Adipose tissue (tissue), 3 donors: ENCODE measurements around the gene DYNLRB2. TPM values are rescaled to one million over a fixed set of nuclear protein-coding genes. Genes with fewer than 3 reads are reported as not detected.

ENCODE experiments used
- H3K27ac ChIP-seq: one replicate; pipeline ENCODE4 v1.5.1; 2013; ENCODE audit warnings: low read depth, low read length
- WGBS, 3 donors: extraction: QIAGEN DNeasy Blood & Tissue Kit; methylation state at CpG; one replicate each; pipeline ENCODE4 v1.1.7; 2013; 5-methylcytosine and 5-hydroxymethylcytosine counted together
- polyA plus RNA-seq, 3 donors: library from polyadenylated mRNA; stranded (reverse); fragments of 200-250 nt; gene quantifications; one replicate each; pipeline ENCODE4 v1.2.3, GENCODE V29; 2013
- donor health status: healthy with polysubstance abuse.
- donor health status: Bipolar disorder and iron deficiency.
- donor health status: healthy.

DYNLRB2 gene
- polyA plus RNA-seq, 3 donors = 0.31 to 1.4 TPM; not detected in 1

DNA sequence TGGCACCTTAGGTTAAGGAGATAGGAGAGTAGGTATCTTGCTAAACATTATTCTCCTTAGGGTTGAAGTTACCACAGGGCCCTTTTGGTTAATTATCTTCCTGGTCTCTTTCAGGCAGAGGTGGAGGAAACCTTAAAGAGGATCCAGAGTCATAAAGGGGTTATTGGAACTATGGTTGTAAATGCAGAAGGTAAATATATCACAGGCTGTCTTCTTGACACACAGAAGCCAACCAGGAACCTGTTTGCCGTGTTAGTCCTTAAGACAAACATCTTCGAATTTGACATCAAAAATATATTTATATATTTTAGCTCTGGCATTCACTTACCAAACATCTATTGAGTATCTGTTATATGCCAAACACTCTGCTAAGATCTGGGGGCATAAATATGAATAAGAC, 2.4 kb downstream of the DYNLRB2 start:
- no peak overlapping the region for H3K27ac ChIP-seq
- WGBS, 3 donors = 69 to 81% (median 70%) methylated on average over 2 of the region's 2 CpGs

DNA sequence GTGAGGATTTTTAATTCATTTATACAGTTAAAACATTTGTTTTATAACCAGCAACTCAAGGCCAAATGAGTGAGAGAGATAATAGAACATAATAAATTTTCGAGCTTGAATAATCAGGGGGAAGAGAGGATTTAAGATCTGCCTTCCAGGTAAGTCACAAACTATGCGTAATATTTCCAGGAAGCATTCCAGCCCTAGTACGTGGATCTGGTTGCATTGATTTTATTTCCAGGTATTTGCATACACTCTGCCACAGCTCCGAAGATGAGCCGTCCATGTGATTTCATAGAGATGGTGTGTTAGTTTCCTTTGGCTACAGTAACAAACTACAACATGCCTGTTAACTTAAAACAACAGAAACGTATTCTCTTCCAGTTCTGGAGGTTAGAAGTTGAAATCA, 3.5 kb downstream of the DYNLRB2 start:
- WGBS, 3 donors = 68 to 86% (median 80%) methylated on average over 6 of the region's 6 CpGs
- H3K27ac ChIP-seq = no peak overlapping the region

DNA sequence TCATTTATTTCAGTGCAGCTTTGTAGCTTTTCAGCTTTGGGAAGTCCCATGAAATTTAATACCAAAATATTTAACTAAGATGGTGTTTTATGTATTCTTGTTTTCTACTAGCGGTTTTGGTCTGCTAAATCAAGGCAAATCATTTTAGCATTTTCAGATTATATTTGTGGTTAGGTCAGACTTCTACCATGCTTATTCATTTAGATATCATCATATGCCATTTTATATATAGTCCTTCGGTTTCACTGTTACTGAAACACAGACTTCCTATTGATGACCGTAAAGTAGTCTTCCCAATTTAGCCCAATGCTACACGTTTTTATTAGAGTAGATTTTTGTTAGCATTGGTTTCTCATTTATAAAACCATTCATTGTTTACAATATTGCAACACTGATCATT, 5.5 kb downstream of the DYNLRB2 start:
- H3K27ac ChIP-seq = no peak overlapping the region
- WGBS, 3 donors = 75 to 81% (median 78%) methylated on average over 4 of the region's 4 CpGs

DNA sequence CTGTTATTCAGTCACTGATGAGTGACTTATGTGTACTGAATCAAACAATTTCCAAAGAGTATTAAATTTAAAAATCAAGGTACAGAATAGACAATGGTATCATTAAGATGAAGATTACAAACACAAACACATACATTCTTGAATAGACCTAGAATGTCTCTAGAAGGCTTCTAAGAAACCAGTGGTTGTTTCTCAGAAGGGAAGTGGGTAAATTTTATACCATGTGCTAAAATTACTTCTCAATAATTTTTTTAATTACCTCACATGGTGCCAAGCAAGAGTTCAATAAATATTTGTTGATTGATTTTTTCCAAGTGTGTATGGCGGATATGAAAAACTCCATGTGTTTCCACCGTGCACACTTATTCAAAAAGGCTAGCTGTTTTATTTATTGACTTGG, 6.4 kb downstream of the DYNLRB2 start:
- WGBS, 3 donors = 56 to 96% (median 92%) methylated on average over 2 of the region's 2 CpGs
- H3K27ac ChIP-seq = no peak overlapping the region

DNA sequence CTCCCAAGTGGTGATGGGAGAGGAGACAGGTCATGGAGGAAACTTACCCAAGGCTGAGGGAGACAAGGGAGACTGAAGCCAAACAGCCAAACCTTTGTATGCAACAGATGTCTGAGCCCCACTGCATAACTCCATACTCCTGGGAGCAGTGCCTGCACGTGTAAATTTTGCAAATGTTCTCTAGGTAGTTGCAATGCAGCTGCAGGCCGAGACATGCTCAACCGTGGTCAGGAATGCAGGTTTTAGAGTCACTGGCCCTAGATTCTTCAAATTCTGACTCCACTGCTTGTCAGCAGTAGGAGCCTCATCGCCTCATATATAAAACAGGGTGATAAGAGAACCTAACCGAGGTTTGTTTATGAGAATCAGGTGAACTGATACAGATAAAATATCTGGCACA, 11.5 kb downstream of the DYNLRB2 start:
- 48 to 63% (median 63%) methylated on average over 5 of the region's 5 CpGs for WGBS, 3 donors
- no peak overlapping the region for H3K27ac ChIP-seq

DNA sequence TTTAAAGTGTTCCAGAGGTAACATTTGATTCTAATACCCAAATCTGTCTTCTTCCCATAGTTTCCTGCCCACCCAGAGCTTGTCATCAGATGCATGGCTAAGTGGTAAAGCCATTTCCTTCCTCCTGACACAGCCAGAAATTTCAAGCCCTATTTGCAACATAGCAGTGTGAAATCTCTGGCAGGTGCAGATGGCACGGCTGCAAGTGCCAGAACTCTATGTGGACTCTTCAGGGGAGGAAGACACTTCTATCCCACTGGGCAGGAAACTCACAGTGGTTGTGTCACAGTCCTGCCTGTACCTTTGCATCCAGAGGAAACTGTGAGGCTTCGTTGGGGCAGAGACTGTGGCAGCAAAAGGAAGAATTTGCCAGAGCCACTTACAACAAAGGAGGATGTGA, 13.2 kb downstream of the DYNLRB2 start:
- H3K27ac ChIP-seq = no peak overlapping the region
- 6 to 21% (median 17%) methylated on average over 2 of the region's 2 CpGs for WGBS, 3 donors

DNA sequence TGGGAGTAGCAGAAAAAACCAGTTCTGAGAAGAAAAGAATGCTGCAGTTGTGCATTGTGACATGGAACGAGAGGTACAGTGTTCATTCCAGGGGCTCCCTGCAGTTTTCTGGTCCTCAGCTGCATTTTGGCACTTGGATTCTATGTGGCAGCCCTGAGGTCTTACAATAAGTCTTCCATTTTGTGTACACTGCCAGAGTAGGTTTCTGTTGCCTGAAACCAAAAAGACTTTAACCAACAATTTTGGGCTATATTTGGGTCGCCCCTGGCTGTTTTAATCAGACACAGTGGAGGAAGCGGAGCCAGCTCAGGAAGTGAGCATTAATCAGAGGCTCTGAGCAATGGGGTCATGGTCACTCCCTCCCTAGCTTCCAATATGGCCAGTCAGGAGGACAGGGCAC, 15.7 kb downstream of the DYNLRB2 start:
- WGBS, 3 donors = 57 to 70% (median 66%) methylated on average over 3 of the region's 3 CpGs
- no peak overlapping the region for H3K27ac ChIP-seq

DNA sequence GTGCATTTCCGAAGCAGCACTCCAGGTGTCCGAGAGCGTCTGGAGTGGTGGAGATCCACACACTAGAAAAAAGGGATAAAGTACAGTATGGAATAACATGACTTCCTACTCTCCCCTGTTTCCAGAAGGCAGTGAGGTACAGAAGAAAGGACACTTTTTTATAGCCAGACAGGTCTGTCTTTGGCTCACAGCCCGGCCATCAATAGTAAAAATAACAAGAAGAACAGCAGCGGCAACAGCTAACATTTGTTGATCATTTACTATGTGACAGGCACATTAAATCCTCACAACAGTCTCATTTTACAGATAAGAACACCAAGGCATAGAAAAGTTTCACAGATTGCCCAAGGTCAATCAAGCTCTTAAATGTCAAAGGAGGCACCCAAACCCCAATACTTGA, 16.2 kb downstream of the DYNLRB2 start:
- no peak overlapping the region for H3K27ac ChIP-seq
- WGBS, 3 donors = 64 to 89% (median 86%) methylated on average over 5 of the region's 5 CpGs

DNA sequence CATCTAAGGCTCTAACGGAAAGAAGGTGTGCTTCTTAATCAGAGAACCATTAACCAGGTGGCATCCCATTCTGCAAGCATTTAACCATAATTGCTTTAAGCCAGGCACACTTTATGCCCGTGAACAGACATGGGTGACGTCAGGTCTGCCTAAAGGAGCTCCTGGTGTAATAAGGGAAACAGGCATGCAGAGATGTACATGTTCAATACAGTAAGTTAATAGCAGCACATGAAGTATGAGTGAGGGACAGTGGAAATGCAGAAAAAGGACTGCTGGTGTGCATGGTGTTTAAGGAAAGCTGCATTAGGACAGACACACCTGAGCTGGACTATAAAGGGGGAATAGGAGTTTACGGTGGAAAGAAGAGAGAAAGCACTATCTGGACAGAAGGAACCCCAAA, 18.6 kb downstream of the DYNLRB2 start:
- H3K27ac ChIP-seq = no peak overlapping the region
- whole genome bisulfite sequencing, 3 donors = 65 to 79% (median 66%) methylated on average over 4 of the region's 4 CpGs

DNA sequence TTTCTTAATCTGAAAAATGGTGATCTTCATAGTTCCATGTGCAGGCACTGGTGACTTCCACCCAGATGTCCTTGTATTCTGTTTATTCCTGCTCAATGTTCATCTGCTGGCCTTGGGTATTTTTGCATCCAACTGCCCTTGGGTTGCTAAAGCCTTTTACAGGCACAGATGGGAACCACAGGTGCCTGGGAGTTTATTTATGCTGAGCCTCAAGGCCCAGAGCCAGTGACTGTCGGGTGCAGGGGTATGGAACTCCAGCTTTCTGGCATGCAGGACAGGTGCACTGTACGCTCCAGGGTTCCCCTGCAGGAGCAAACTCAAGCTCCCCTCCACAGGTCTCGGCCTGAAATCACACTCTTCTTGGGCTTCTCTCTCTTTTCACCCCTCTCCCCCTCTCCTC, 22.3 kb downstream of the DYNLRB2 start:
- WGBS, 3 donors = 84 to 93% (median 90%) methylated on average over 3 of the region's 3 CpGs
- no peak overlapping the region for H3K27ac ChIP-seq

DNA sequence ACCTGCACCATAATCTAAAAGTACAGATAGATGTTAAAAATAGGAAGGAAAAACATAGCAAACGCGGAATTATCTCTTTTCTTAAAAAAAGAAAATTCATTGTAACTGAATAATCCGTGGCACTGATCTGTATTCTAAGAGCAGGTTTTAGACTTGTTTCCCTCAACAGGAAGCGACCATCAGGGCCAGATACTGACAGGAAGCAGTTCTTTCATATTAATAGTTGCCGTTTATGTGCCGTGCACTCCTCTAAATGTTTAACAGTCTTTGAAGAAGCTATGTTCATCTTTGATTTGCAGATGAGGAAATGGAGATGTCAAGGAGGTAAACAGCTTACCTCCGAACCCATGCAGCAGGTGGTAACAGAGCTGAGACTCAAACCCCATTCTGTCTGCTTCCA, 23.6 kb downstream of the DYNLRB2 start:
- H3K27ac ChIP-seq = no peak overlapping the region
- WGBS, 3 donors = 29 to 62% (median 40%) methylated on average over 7 of the region's 7 CpGs

DNA sequence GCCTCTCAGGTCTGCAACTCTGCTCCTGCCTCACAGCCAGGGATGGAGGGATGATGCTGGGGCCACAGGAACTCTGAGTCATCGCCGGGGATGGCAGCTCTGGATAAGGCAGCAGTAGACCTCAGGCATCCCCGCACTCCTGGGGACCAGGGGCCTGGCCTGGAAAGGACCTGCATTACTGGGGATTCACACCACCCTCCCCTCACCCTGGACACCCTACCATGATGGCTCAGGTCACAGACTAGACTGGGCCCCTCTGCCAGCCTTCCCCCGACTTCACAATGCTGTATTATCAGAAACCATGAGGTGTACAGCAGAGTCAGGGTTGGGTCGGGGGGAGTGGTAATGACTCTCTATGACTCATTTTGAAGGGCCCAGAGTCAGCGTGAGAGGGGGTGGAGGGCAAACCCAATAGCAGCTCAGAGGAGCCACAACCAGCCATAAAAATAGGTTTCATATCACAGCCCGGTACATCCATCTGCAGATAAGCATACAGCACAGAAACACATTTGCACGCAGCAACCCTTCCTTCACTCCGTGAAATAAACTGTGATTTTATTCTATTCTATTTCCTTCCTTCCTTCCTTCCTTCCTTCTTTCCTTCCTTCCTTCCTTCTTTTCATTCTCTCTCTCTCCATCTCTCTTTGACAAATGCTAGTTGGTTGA, 28.8 kb downstream of the DYNLRB2 start:
- no peak overlapping the region for H3K27ac ChIP-seq
- 64 to 75% (median 64%) methylated on average over 9 of the region's 9 CpGs for WGBS, 3 donors

DNA sequence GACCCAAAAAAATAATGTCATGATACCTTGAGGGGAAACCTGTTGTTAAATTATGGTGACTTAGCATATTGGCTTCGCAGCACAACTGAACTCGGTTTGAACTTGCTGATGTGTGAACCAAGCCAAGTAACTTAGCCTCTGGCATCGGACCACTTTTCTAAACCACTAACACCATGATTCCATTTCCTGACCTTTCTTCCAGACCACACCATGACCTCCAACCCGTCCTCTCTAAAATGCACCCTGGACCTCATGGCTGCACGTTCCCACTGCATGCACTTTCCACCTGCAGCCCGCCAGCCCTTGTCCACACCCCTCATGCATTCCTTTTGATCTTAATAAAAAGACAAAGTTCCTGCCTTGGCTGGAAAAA, 29.3 kb downstream of the DYNLRB2 start:
- no peak overlapping the region for H3K27ac ChIP-seq
- WGBS, 3 donors = 28 to 59% (median 30%) methylated on average over 6 of the region's 6 CpGs

DNA sequence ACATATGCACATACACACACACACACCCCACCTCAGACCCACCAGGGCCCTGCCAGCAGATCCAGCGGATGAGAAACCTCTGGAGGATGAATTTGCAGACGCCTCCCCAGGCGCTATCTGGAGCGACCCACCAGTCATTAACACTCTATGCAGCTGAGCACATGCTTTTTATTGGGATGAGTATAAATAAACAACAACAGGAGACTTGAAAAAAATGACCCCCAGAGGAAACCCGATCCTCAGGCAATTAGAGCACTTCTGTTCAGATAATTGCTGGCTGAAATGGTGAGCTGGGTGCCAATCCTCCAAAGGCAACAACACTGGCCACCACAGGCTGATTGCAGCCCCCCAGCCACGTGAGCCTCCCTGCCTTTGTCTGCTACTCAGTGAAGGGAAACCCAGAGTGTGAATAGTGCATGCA, 32.9 kb downstream of the DYNLRB2 start:
- 60 to 78% (median 64%) methylated on average over 6 of the region's 6 CpGs for WGBS, 3 donors
- H3K27ac ChIP-seq = no peak overlapping the region

DNA sequence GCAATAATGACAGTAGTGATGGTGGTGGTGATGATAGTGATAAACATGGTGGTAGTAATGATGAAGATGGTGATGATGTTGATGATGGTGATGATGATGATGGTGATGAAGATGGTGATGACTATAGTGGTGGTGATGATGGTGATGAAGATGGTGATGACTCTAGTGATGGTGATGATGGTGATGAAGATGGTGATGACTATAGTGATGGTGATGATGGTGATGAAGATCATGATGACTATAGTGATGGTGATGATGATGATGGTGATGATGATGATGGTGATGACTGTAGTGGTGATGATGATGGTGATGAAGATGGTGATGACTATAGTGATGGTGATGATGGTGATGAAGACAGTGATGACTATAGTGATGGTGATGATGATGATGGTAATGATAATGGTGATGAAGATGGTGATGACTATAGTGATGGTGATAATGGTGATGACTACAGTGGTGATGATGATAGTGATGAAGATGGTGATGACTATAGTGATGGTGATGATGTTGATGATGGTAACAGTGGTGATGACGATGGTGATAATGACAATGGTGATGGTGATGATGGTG, 35.6 kb downstream of the DYNLRB2 start:
- 85 to 100% (median 88%) methylated on average over 1 of the region's 1 CpG for WGBS, 3 donors
- H3K27ac ChIP-seq = no peak overlapping the region

DNA sequence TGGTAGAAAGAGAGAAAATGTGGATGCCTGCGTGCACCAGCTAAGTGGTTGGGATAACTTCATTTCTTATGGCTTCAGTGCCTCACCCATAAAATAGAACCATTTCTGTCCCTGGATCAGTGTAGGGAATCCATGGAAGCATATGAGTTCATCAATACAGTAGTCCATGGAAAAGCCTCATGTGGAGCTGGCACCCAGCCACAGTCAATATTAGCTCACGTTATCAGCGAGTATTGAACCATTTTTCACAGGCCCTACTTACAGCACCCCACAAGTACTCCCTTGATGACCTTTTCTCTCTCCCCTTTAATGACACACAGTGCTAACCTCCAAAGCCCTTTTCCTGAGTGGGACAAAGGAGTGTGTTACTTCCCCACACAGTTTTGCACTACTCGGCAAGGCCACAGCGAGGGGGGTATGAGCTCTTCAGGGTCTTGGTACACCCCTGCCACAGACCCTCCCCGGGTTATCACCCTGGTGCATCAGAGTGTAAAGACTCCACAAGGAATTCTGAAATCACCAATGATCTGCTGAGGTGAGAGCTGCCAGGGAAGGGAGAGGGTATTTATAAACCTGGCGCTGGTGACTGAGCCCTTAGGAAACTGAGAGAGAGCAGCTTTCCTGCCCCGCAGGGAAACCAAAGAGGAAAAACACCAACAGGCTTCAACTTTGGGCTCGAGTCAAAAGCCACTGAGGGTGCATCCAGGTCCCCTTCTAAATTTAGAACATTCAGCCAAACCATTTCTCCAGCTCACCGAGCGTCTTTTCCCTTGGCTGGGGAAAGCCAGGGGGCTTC, 36.9 kb downstream of the DYNLRB2 start:
- 46 to 87% (median 75%) methylated on average over 11 of the region's 11 CpGs for WGBS, 3 donors

DNA sequence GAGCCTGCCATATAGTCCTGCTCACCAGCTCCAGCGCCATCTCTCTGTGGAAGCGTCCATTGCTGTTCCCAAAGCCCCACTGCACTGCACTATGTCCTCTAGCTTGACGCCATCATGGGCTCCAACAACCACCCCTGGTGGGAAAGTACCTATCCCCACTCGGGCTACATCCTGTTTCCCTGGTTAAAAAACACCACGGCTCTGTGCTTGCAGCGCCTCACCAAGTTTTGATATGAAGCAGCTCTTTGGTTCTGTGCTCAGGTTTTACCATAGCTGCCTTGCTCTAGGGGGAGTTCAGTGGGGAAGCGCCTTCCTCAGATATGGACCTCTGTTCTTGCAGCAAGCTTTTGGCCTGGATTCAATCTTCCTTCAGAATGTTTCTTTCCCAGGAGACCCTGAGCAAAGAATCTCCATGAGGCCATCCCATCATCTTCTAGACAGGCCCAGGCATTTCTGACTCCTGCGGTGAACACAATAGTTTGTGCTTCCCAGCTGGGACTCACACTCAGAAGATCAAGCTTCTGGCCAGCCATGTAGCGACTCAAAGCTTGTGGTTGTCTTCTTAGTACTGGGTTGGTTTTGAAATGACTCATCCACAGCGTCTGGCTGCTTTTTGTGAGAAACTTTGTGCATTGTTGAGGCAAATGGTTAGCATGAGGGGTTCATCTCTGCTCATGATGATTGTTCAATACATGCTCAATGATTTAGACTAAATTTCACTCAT, 39.5 kb downstream of the DYNLRB2 start:
- H3K27ac ChIP-seq = no peak overlapping the region
- 80 to 91% (median 86%) methylated on average over 10 of the region's 10 CpGs for WGBS, 3 donors

More for the DNA sequence above, 36.9 kb downstream of the DYNLRB2 start:
- no peak overlapping the region for H3K27ac ChIP-seq

DNA sequence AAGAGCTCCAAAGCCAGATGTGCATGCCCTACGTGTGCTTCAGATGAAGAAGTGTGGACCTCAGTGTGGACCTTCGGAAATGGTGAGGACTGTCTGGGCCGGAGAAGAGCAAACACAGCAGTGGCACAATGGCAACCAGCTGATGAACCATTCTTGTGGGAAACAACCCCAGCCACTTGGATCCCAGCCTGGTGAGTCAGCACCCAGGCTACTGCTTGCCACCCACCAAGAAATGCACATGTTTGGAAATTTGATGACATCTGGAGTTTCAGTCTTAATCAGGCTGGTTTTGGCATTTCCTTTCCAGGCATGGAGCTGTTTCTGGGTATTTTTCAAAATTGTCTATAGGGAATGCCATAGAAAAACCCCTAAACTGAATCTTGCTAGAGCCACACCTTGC, 42.7 kb downstream of the DYNLRB2 start:
- WGBS, 3 donors = 82 to 88% (median 86%) methylated on average over 3 of the region's 3 CpGs

DNA sequence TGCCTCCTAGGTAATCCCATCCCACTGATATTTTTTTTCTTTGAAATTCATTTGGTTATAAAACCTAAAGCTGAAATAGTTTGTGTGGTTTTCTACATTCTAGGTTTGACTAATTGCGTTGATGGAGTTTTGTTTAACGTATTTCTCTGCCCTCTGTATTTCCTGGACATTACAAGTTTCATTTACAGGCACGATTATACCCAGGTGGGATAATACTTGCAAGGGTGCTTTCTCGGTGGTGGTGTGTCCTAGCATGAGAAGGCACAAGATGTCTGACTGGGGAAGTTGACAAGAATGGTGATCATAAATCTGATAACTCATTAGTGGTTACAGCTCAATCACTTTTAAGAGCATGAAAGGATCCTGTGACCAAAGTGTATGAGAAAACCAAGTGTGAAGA, 45.0 kb downstream of the DYNLRB2 start:
- 79 to 86% (median 81%) methylated on average over 4 of the region's 4 CpGs for WGBS, 3 donors
- H3K27ac ChIP-seq = no peak overlapping the region

More for the DNA sequence above, 42.7 kb downstream of the DYNLRB2 start:
- no peak overlapping the region for H3K27ac ChIP-seq
